Frontal cortex (tissue), 4 donors: Measurements from ENCODE around the gene GFRAL. TPM values are rescaled to one million over a fixed set of nuclear protein-coding genes. Genes with fewer than 3 reads are reported as not detected.

ENCODE experiments used
- DNase-seq, 2 donors: peaks; one replicate each; pipeline ENCODE4 v3.0.0; 2012; ENCODE audit warnings: low spot score in 2 of 2
- FAIRE-seq: peaks from 2 replicates; lab custom pipeline; 2012; peaks lifted over from hg19 to GRCh38; lab: Jason Lieb, UNC
- total RNA-seq: library from RNA; depleted of rRNA; stranded (reverse); fragments of >200 nt; gene quantifications from one replicate; pipeline ENCODE4 v1.2.3, GENCODE V29; 2014
- donor health status: control.
- donor health status: control.
- donor health status: control.

GFRAL gene
- total RNA-seq, 1 donor from 2014 or later, result not detected

DNA sequence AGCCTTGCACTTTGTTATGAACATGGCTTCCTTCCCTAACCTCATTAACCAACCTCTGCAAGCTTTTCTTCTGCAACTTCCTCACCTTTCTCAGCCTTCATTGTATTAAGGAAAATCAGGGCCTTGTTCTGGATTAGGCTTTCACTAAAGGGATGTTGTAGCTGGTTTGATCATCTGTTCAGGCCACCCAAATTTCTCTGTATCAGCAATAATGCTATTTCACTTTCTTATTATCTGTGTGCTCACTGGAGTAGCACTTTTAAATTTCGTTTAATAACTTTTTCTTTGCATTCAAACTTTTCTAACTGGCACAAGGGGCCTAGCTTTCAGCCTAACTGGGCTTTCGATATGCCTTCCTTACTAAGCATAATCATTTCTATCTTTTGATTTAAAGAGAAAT, 96.7 kb downstream of the GFRAL start:
- no peak for DNase-seq
- no peak for FAIRE-seq

DNA sequence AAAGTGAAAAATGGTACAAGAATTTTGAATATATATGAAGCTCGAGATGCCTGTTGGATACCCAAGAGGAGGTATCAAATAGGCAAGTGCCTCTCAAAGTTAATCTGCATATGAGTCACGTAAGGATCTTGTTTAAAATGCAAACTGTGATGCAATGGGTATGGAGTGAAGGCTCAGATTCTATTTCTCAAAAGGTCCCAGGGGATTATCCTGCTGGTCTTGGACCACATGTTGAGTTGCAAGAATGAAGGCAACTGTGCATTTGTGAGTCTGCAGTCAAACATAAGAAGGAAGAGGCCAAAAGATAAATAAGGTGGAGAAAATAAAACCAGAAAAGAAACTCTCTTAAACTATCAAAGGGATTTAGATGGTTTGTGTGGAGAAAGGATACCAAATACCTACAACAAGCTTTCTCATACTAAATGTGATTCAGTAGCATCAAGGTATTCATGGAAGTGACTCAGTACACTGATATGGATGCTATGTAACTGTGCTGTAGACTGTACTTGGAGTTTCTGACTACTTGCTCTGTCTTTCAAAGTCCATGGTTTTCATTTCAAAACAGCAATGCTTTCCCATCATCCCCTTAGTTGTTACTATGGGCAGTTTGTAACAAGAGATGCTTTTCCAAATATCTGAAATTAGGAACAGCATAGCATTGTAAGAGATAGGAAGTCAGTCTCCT, 106.3 kb downstream of the GFRAL start:
- no peak for DNase-seq
- no peak for FAIRE-seq

DNA sequence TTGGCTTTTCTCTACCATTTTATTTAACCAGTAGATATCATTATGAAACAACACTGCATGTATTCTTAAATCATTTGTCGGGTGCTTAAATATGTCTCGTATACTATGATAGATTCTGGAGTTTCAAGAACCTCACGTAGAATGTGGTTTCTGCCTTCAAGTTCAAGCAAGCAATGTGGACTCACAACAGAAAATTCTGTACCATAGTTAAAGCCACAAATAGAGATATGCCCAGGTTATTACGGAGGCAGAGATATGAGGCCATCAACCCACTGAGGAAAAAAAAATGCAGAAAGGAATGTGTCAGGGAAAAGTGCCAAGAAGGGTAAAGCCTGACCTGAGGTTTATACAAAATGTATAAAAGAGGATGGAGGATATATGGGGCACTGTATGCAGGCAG, 109.9 kb downstream of the GFRAL start:
- DNase-seq, result no peak
- no peak for FAIRE-seq

DNA sequence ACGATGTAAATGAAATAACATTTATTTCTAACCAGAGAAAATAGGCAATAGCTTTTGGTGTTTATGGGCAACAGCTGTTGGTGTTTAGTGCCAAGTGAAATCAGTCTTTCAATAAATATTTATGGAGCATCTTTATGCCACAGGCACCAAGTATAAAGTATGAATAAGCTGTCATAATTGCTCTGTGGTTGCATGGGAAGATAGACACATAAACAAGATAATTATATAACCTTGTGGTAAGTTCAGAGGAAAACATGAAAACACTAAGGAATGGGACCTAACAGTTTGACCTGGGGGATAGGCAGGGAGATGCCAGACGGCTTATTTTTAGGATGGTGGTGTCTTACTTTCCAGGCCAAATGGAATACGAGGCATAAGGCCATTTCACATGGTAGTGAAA, 110.9 kb downstream of the GFRAL start:
- DNase-seq, result no peak
- no peak for FAIRE-seq

DNA sequence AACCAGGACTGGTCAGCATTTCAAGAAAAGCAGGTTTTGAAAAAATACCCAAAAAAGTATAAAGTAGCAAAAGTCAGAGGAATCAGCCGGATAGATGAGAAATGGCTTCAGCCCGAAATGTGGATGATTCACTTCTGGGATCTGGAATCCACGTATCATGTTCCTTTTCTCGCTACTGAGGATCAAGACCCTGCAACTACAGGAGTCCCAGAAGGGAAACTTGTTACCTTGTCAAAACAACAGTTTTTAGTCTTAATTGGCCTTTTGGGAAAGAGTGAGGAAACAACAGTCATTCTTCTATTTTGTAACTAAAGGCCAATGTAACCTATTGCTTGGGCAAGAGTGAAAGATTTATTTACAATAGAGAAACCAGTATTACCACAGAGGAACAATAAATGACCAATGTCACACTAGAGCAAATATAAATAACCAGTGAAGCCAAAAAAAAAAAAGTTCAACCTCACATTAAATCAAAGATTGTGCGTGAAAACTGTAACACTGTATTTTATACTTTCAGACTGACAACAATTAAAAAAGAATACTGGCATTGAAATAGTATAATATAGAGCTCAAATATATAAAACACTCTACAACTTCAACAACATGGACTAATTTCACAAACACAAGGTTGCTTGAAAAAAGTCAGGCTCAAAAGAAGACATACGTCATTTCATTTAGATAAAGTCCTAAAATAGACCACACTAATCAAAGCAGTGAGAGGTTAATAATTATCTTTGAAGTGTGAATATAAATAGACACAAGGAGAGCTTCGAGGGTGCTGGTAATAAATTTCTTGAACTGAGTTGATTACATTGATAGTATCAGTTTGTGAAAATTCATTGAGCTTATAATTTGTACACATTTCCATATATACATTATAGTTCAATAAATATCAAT, 116.2 kb downstream of the GFRAL start:
- DNase-seq, result no peak
- FAIRE-seq, result no peak

DNA sequence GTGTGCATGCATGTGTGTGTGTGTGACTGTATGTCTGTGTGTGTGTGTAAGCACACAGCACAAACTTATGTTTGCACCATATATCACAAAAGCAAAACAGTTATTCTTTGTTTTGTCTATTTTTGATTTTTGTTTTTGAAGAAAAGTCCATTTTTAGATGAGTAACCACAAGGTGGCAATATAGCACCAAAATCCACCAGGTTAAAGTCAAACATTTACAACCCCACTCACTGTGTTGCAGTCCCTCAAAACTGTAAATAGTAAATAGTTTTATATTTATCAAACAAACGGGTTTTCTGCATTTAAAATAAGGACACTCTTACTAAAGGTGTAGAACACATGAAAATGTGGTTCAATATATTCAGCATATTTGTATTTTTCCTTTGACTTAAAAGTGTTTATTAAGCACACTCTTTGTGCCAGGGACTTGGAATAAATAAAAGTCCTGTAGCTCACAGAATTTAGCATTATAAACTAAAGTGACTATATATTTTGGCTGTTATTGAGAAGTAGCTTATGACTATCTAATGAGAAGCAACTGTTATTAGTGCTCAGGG, 118.5 kb downstream of the GFRAL start:
- DNase-seq, result no peak
- FAIRE-seq, result peak; percentile 86

DNA sequence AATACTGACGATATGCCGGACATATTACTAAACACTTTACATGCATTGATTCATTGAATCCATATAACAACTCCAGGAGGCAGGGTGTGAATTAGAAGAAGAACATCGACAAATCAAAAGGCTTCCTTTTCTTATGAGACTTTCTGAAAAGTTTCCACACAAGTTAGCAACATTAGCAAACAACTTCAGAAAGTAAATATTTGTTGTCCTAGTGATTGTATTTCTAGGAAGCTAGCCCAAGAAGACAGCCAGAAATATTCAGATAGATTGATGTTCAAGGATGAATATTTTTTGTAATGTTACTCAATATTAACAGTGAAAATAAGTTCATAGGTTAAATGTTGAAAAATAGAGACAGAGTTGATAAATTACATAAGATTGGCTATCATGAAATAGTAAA, 120.6 kb downstream of the GFRAL start:
- DNase-seq, result no peak
- FAIRE-seq, result no peak

DNA sequence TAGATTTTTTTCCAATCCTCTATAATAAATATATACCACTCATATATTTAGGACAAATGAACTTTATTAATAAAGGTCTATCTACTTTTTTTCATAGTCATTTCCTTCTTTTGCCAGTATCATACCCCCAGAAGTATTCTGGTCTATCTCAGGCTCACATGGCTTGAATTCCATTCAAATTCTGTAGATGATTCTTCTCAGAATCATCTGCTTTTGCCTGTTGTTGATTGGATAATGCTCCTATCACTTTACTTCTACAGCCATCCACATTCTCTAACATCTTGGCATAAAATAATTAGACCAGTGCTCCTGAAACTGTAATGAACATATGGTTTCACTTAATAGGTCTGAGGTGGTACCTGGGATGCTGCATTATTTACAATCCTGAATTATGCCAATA, 121.2 kb downstream of the GFRAL start:
- FAIRE-seq, result no peak
- no peak for DNase-seq

DNA sequence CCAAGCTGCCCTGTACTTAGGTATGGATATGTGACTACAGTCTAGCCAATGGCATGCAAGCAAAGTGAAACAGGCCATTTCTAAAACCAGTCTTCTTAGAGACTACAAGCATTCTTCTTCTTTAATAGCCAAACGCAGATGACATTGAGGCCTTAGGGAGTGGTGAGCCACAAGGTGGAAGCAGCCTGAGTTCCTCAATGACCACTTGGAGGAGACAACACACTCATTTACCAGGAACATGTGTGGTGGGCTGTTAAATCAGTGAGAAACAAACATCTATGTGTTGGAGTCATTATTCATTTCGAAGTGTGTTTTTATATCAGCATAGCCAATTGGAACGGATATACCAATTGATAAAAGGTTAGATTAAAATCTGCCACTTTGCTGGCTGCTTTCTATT, 122.0 kb downstream of the GFRAL start:
- FAIRE-seq (no peak), DNase-seq (no peak)

DNA sequence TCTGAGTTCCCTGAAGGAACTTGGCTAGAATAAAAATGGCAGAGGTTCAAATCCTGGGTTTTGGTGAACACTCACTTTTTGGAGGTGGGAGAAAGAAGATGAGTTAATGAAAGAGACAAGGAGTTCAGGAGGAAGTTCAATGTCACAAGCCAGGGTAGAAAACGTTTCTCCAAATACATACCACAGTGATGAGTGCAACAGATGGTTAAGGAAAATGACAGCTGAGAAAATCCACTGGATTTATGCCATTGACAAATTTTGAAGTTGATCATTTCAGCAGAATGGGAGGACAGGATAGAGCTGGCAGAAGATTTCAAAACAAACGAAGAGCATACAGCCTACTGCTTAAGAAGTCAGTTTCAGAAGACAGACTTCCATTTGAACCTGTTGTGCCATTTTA, 122.7 kb downstream of the GFRAL start:
- FAIRE-seq (no peak), DNase-seq (no peak)

Other genes with a start within 250 kb of the GFRAL start
- gene HCRTR2, start 153.0 kb upstream of the GFRAL start, total RNA-seq, result 30.6 TPM